GM23338 (cell line): ENCODE measurements around the gene TMEM123. TPM values are rescaled to one million over a fixed set of nuclear protein-coding genes. Genes with fewer than 3 reads are reported as not detected.

Experiments used
- ATAC-seq: fragments of 200-7000 bp; cut with Tn5 transposase; 3 replicates; pipeline ENCODE4 v1.9.1; 2020
- DNase-seq: peaks from one replicate; pipeline ENCODE4 v3.0.0-alpha.2; 2015; ENCODE audit warnings: low spot score
- H2AFZ ChIP-seq: fragments of 200-600 bp; sonication (generic); 2 replicates; pipeline ENCODE4 v1.8.0; 2016; ENCODE audit warnings: antibody characterized with exemption, mild to moderate bottlenecking, moderate library complexity
- H3F3A ChIP-seq: fragments of 200-600 bp; sonication (generic); replicated peaks from 2 replicates; pipeline ENCODE4 v1.8.0; 2017; ENCODE audit warnings: antibody characterized with exemption, mixed run types, low read depth
- H3K27ac ChIP-seq: fragments of 200-600 bp; sonication (generic); 2 replicates; pipeline ENCODE4 v1.6.1; 2016; ENCODE audit warnings: low read depth
- H3K27me3 ChIP-seq: fragments of 200-600 bp; sonication (generic); 2 replicates; pipeline ENCODE4 v1.8.0; 2016; ENCODE audit warnings: mild to moderate bottlenecking, mixed run types, moderate library complexity; ENCODE audit not compliant: insufficient read depth
- H3K36me3 ChIP-seq: fragments of 200-600 bp; sonication (generic); 2 replicates; pipeline ENCODE4 v1.8.0; 2016; ENCODE audit warnings: mild to moderate bottlenecking; ENCODE audit not compliant: insufficient read depth
- H3K4me1 ChIP-seq: fragments of 200-600 bp; sonication (generic); 2 replicates; pipeline ENCODE4 v1.8.0; 2016; ENCODE audit warnings: mild to moderate bottlenecking, moderate library complexity; ENCODE audit not compliant: insufficient read depth
- H3K4me2 ChIP-seq: fragments of 200-600 bp; sonication (generic); 2 replicates; pipeline ENCODE4 v1.7.1; 2017; ENCODE audit warnings: mixed run types
- H3K4me3 ChIP-seq: fragments of 200-600 bp; sonication (generic); 2 replicates; pipeline ENCODE4 v1.6.1; 2016; ENCODE audit warnings: mixed run types
- H3K79me2 ChIP-seq: fragments of 200-600 bp; sonication (generic); replicated peaks from 2 replicates; pipeline ENCODE4 v1.8.0; 2017; ENCODE audit warnings: mild to moderate bottlenecking; ENCODE audit not compliant: insufficient read depth
- H3K9me2 ChIP-seq: fragments of 200-600 bp; sonication (generic); 2 replicates; pipeline ENCODE4 v1.8.0; 2017; ENCODE audit not compliant: insufficient read depth
- H4K20me1 ChIP-seq: fragments of 200-600 bp; sonication (generic); replicated peaks from 2 replicates; pipeline ENCODE4 v1.8.0; 2017; ENCODE audit warnings: mild to moderate bottlenecking; ENCODE audit not compliant: insufficient read depth
- H3K27ac Mint-ChIP-seq: 2 replicates; pipeline ENCODE4 v1.8.0; 2020; ENCODE audit warnings: inconsistent platforms, mild to moderate bottlenecking, moderate library complexity, mixed read lengths
- H3K27me3 Mint-ChIP-seq: 3 replicates; pipeline ENCODE4 v1.8.0; 2022; ENCODE audit warnings: low read depth, mild to moderate bottlenecking, moderate library complexity, mixed read lengths, inconsistent platforms; ENCODE audit not compliant: insufficient read depth, poor library complexity
- H3K36me3 Mint-ChIP-seq: 3 replicates; pipeline ENCODE4 v1.8.0; 2021; ENCODE audit warnings: low read depth, mild to moderate bottlenecking, inconsistent platforms, moderate library complexity, mixed read lengths
- H3K4me1 Mint-ChIP-seq: 3 replicates; pipeline ENCODE4 v1.8.0; 2020; ENCODE audit warnings: mild to moderate bottlenecking, inconsistent platforms, mixed read lengths
- H3K4me3 Mint-ChIP-seq: 3 replicates; pipeline ENCODE4 v1.8.0; 2021; ENCODE audit warnings: moderate library complexity, mild to moderate bottlenecking, inconsistent platforms, mixed read lengths
- H3K9me3 Mint-ChIP-seq: 3 replicates; pipeline ENCODE4 v1.8.0; 2020; ENCODE audit warnings: moderate library complexity, mild to moderate bottlenecking, inconsistent platforms, mixed read lengths
- CREB1 ChIP-seq: fragments of 250-450 bp; sonication (Bioruptor Pico); IDR thresholded peaks from 2 replicates; pipeline ENCODE4 v1.5.0; 2020; ENCODE audit warnings: low read depth, mild to moderate bottlenecking, moderate library complexity
- EZH2 ChIP-seq: fragments of 200-600 bp; sonication (generic); IDR thresholded peaks from one replicate; pipeline ENCODE4 v1.8.0; 2017; ENCODE audit warnings: antibody characterized with exemption, mild to moderate bottlenecking, low read depth; ENCODE audit not compliant: unreplicated experiment
- EZH2phosphoT487 ChIP-seq: fragments of 200-600 bp; sonication (generic); IDR thresholded peaks from one replicate; pipeline ENCODE4 v1.8.1; 2018; ENCODE audit warnings: antibody characterized with exemption; ENCODE audit not compliant: unreplicated experiment
- JUNB ChIP-seq: IDR thresholded peaks from one replicate; pipeline ENCODE4 v1.6.1; 2016; ENCODE audit warnings: antibody characterized with exemption; ENCODE audit not compliant: unreplicated experiment
- NANOG ChIP-seq: IDR thresholded peaks from 2 replicates; pipeline ENCODE4 v1.6.1; 2016; ENCODE audit warnings: antibody characterized with exemption, borderline replicate concordance
- POLR2AphosphoS5 ChIP-seq: IDR thresholded peaks from 2 replicates; pipeline ENCODE4 v1.6.1; 2016; ENCODE audit warnings: antibody characterized with exemption, low read depth
- STAT1 ChIP-seq: IDR thresholded peaks from one replicate; pipeline ENCODE4 v1.6.1; 2016; ENCODE audit warnings: antibody characterized with exemption; ENCODE audit not compliant: unreplicated experiment
- ZNF114 ChIP-seq: fragments of 250-450 bp; sonication (Bioruptor Pico); IDR thresholded peaks from 2 replicates; pipeline ENCODE4 v1.5.0; 2020; ENCODE audit warnings: mild to moderate bottlenecking, moderate library complexity
- ZNF331 ChIP-seq: fragments of 250-450 bp; sonication (Bioruptor Pico); IDR thresholded peaks from 2 replicates; pipeline ENCODE4 v1.5.0; 2020; ENCODE audit warnings: low read depth, mild to moderate bottlenecking, moderate library complexity
- polyA plus RNA-seq: library from polyadenylated mRNA; unstranded; fragments of >200 nt; fragmentation: Nextera tagmentation; extraction: Ambion mirVana; gene quantifications from 2 replicates; pipeline ENCODE4 v1.2.1, GENCODE V29; 2016
- total RNA-seq: library from RNA; depleted of rRNA; stranded (reverse); fragments of >200 nt; shearing (Covaris generic); gene quantifications from 2 replicates; pipeline ENCODE4 v1.2.3, GENCODE V29; 2014
- TF ChIP-seq, protein P1 (sequence below): fragments of 250-450 bp; sonication (Bioruptor Pico); IDR thresholded peaks from 2 replicates; pipeline ENCODE4 v1.5.0; 2020; ENCODE audit warnings: mild to moderate bottlenecking, moderate library complexity
- TF ChIP-seq, protein P2 (sequence below): IDR thresholded peaks from 2 replicates; pipeline ENCODE4 v1.6.1; 2016; ENCODE audit warnings: antibody characterized with exemption
- TF ChIP-seq, protein P3 (sequence below), 2 experiments: fragments of 200-600 bp in 1 of 2; sonication (generic) in 1 of 2; conservative IDR thresholded peaks; 2 replicates each; pipeline versions ENCODE4 v1.5.1 to v1.6.1; 2016 to 2017; ENCODE audit warnings: antibody characterized with exemption in 2 of 2, low read depth in 2 of 2, mild to moderate bottlenecking in 2 of 2, moderate library complexity in 1 of 2
- TF ChIP-seq, protein P4 (sequence below): IDR thresholded peaks from one replicate; pipeline ENCODE4 v1.6.1; 2018; ENCODE audit warnings: antibody characterized with exemption; ENCODE audit not compliant: unreplicated experiment

The TMEM123 gene
- total and polyA plus RNA-seq, 2 experiments from 2014 or later: 44.1 to 61.0 TPM

DNA sequence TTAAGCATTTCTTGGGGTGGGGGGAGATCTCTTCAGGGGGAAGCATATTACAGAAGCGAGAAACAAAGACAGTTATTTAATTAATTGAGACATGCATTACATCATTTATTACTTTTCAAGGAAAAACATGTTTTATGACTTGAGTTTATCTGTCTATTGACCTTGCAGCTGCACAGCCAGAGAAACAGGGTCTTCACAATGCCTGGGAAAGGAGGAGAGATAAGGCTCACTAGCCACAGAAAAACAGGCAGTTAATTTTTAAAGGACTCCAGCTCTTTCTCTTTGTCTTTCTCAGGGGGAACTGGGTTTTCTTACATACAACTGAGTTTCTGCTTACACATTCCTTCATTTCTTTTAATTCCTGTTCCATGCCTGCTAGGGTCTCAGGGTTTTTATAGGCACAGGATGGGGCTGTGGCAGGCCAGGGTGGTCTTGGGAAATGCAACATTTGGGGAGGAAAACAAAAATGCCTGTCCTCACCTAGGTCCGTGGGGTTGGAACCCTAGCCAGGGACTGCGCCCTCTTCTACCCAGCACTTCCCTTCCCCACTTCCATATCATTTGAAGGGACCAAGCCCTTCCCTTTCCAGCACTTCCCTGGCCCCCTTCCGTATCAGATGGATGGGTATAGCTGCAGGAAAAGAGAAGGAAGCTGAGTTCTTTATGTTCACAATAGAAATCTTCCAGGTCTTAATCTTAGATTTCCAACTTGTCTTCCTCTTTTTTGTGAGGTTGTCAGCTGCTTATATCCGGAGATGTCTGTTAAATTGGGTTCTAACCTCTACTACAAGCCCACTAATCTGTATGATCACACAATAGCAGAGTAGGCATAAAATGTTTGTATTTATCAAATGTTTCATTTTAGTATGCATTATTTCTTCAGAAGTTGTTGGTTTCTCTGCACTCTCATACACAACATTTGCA is 67.2 kb downstream of the TMEM123 start:
- Histone ChIP-seq H3F3A (no peaks in the 10 kb centered on the region), H3K4me3 (no peak overlapping the region), H3K4me1 (no peaks in the 10 kb centered on the region), H3K36me3 (no peaks in the 10 kb centered on the region), H4K20me1 (no peaks in the 10 kb centered on the region), H3K9me2 (no peaks in the 10 kb centered on the region), H2AFZ (no peak overlapping the region), H3K27me3 (no peaks in the 10 kb centered on the region), H3K79me2 (no peaks in the 10 kb centered on the region), H3K27ac (no peak overlapping the region), H3K4me2 (no peak overlapping the region)
- Mint-ChIP-seq H3K9me3 (no peaks in the 10 kb centered on the region), H3K36me3 (peaks cover 7% of the 10 kb centered on the region; the same call in 2 of the 3 replicates), H3K27me3 (peaks cover 5% of the 10 kb centered on the region), H3K4me3 (no peak overlapping the region), H3K27ac (no peak overlapping the region), H3K4me1 (peaks cover 18% of the 10 kb centered on the region)
- TF ChIP-seq POLR2AphosphoS5 (no peak), CREB1 (CRISPR knock-in tag) (no peak), EZH2phosphoT487 (no peak), EZH2 (no peak), ZNF114 (CRISPR knock-in tag) (no peak), JUNB (no peak), STAT1 (no peak), ZNF331 (CRISPR knock-in tag) (no peak), NANOG (no peak)
- TF ChIP-seq, protein P1, sequence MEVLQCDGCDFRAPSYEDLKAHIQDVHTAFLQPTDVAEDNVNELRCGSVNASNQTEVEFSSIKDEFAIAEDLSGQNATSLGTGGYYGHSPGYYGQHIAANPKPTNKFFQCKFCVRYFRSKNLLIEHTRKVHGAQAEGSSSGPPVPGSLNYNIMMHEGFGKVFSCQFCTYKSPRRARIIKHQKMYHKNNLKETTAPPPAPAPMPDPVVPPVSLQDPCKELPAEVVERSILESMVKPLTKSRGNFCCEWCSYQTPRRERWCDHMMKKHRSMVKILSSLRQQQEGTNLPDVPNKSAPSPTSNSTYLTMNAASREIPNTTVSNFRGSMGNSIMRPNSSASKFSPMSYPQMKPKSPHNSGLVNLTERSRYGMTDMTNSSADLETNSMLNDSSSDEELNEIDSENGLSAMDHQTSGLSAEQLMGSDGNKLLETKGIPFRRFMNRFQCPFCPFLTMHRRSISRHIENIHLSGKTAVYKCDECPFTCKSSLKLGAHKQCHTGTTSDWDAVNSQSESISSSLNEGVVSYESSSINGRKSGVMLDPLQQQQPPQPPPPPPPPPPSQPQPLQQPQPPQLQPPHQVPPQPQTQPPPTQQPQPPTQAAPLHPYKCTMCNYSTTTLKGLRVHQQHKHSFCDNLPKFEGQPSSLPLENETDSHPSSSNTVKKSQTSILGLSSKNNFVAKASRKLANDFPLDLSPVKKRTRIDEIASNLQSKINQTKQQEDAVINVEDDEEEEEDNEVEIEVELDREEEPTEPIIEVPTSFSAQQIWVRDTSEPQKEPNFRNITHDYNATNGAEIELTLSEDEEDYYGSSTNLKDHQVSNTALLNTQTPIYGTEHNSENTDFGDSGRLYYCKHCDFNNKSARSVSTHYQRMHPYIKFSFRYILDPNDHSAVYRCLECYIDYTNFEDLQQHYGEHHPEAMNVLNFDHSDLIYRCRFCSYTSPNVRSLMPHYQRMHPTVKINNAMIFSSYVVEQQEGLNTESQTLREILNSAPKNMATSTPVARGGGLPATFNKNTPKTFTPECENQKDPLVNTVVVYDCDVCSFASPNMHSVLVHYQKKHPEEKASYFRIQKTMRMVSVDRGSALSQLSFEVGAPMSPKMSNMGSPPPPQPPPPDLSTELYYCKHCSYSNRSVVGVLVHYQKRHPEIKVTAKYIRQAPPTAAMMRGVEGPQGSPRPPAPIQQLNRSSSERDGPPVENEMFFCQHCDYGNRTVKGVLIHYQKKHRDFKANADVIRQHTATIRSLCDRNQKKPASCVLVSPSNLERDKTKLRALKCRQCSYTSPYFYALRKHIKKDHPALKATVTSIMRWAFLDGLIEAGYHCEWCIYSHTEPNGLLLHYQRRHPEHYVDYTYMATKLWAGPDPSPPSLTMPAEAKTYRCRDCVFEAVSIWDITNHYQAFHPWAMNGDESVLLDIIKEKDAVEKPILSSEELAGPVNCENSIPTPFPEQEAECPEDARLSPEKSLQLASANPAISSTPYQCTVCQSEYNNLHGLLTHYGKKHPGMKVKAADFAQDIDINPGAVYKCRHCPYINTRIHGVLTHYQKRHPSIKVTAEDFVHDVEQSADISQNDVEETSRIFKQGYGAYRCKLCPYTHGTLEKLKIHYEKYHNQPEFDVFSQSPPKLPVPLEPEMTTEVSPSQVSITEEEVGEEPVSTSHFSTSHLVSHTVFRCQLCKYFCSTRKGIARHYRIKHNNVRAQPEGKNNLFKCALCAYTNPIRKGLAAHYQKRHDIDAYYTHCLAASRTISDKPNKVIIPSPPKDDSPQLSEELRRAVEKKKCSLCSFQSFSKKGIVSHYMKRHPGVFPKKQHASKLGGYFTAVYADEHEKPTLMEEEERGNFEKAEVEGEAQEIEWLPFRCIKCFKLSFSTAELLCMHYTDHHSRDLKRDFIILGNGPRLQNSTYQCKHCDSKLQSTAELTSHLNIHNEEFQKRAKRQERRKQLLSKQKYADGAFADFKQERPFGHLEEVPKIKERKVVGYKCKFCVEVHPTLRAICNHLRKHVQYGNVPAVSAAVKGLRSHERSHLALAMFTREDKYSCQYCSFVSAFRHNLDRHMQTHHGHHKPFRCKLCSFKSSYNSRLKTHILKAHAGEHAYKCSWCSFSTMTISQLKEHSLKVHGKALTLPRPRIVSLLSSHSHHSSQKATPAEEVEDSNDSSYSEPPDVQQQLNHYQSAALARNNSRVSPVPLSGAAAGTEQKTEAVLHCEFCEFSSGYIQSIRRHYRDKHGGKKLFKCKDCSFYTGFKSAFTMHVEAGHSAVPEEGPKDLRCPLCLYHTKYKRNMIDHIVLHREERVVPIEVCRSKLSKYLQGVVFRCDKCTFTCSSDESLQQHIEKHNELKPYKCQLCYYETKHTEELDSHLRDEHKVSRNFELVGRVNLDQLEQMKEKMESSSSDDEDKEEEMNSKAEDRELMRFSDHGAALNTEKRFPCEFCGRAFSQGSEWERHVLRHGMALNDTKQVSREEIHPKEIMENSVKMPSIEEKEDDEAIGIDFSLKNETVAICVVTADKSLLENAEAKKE (CRISPR knock-in tag): no peak
- TF ChIP-seq, protein P2, sequence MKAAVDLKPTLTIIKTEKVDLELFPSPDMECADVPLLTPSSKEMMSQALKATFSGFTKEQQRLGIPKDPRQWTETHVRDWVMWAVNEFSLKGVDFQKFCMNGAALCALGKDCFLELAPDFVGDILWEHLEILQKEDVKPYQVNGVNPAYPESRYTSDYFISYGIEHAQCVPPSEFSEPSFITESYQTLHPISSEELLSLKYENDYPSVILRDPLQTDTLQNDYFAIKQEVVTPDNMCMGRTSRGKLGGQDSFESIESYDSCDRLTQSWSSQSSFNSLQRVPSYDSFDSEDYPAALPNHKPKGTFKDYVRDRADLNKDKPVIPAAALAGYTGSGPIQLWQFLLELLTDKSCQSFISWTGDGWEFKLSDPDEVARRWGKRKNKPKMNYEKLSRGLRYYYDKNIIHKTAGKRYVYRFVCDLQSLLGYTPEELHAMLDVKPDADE: no peak
- TF ChIP-seq, protein P3, sequence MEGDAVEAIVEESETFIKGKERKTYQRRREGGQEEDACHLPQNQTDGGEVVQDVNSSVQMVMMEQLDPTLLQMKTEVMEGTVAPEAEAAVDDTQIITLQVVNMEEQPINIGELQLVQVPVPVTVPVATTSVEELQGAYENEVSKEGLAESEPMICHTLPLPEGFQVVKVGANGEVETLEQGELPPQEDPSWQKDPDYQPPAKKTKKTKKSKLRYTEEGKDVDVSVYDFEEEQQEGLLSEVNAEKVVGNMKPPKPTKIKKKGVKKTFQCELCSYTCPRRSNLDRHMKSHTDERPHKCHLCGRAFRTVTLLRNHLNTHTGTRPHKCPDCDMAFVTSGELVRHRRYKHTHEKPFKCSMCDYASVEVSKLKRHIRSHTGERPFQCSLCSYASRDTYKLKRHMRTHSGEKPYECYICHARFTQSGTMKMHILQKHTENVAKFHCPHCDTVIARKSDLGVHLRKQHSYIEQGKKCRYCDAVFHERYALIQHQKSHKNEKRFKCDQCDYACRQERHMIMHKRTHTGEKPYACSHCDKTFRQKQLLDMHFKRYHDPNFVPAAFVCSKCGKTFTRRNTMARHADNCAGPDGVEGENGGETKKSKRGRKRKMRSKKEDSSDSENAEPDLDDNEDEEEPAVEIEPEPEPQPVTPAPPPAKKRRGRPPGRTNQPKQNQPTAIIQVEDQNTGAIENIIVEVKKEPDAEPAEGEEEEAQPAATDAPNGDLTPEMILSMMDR (conservative IDR thresholded peaks at IDR 0.05; ENCODE audit: low read depth in 2 of 2): no peak
- TF ChIP-seq, protein P4, sequence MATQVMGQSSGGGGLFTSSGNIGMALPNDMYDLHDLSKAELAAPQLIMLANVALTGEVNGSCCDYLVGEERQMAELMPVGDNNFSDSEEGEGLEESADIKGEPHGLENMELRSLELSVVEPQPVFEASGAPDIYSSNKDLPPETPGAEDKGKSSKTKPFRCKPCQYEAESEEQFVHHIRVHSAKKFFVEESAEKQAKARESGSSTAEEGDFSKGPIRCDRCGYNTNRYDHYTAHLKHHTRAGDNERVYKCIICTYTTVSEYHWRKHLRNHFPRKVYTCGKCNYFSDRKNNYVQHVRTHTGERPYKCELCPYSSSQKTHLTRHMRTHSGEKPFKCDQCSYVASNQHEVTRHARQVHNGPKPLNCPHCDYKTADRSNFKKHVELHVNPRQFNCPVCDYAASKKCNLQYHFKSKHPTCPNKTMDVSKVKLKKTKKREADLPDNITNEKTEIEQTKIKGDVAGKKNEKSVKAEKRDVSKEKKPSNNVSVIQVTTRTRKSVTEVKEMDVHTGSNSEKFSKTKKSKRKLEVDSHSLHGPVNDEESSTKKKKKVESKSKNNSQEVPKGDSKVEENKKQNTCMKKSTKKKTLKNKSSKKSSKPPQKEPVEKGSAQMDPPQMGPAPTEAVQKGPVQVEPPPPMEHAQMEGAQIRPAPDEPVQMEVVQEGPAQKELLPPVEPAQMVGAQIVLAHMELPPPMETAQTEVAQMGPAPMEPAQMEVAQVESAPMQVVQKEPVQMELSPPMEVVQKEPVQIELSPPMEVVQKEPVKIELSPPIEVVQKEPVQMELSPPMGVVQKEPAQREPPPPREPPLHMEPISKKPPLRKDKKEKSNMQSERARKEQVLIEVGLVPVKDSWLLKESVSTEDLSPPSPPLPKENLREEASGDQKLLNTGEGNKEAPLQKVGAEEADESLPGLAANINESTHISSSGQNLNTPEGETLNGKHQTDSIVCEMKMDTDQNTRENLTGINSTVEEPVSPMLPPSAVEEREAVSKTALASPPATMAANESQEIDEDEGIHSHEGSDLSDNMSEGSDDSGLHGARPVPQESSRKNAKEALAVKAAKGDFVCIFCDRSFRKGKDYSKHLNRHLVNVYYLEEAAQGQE: no peak
- no peak for ATAC-seq
- DNase-seq: no peak
